Parathyroid adenoma (tissue), 2 donors: Measurements from ENCODE around the gene ATF5.
A peak's percentile ranks its signal among the peaks of the same experiment; 100 is the strongest.
"Not testable (repeated sequence)": the region's sequence is repeated elsewhere in the genome, so short reads cannot be mapped to it uniquely, and the experiment has no call there.

Experiments
- H2AFZ ChIP-seq: fragments of 300-600 bp; sonication (generic); one replicate; pipeline ENCODE4 v1.7.0; 2017; ENCODE audit warnings: antibody characterized with exemption, mild to moderate bottlenecking
- H3K27ac ChIP-seq: fragments of 300-600 bp; sonication (generic); one replicate; pipeline ENCODE4 v1.7.0; 2017
- H3K27me3 ChIP-seq: fragments of 300-600 bp; sonication (generic); one replicate; pipeline ENCODE4 v1.7.0; 2017; ENCODE audit warnings: low read length; ENCODE audit not compliant: control insufficient read depth, insufficient read depth
- H3K36me3 ChIP-seq: fragments of 300-600 bp; sonication (generic); one replicate; pipeline ENCODE4 v1.7.0; 2017; ENCODE audit warnings: low read length; ENCODE audit not compliant: control insufficient read depth, insufficient read depth
- H3K4me1 ChIP-seq: fragments of 300-600 bp; sonication (generic); one replicate; pipeline ENCODE4 v1.7.0; 2017; ENCODE audit warnings: control low read depth
- H3K4me2 ChIP-seq: fragments of 300-600 bp; sonication (generic); one replicate; pipeline ENCODE4 v1.7.0; 2017; ENCODE audit warnings: low read length
- H3K4me3 ChIP-seq: fragments of 300-600 bp; sonication (generic); one replicate; pipeline ENCODE4 v1.7.0; 2017; ENCODE audit warnings: low read depth, low read length
- H3K79me2 ChIP-seq: fragments of 300-600 bp; sonication (generic); one replicate; pipeline ENCODE4 v1.7.0; 2017; ENCODE audit warnings: control low read depth
- H3K9ac ChIP-seq: fragments of 300-600 bp; sonication (generic); one replicate; pipeline ENCODE4 v1.7.0; 2017; ENCODE audit warnings: mild to moderate bottlenecking
- H3K9me3 ChIP-seq: fragments of 300-600 bp; sonication (generic); one replicate; pipeline ENCODE4 v1.7.0; 2017; ENCODE audit warnings: low read length; ENCODE audit not compliant: control insufficient read depth
- CTCF ChIP-seq: fragments of 300-600 bp; sonication (generic); IDR thresholded peaks from one replicate; pipeline ENCODE4 v1.7.0; 2017; ENCODE audit warnings: antibody characterized with exemption, mild to moderate bottlenecking
- donor health status: primary hyperparathyroidism.

Gene ATF5

GRCh38 chr19:49954092-49954829 lies 25.3 kb downstream of the ATF5 start:
- no peak for TF ChIP-seq CTCF
- H3K9me3 ChIP-seq = no peaks in the 10 kb centered on the region

GRCh38 chr19:49954933-49955332 lies 25.9 kb downstream of the ATF5 start:
- H3K79me2 ChIP-seq = no peaks in the 10 kb centered on the region
- no peak overlapping the region for H3K27ac ChIP-seq
- TF ChIP-seq CTCF = no peak
- no peak overlapping the region for H3K4me2 ChIP-seq
- H3K27me3 ChIP-seq = no peaks in the 10 kb centered on the region
- no peaks in the 10 kb centered on the region for H3K4me1 ChIP-seq
- H3K36me3 ChIP-seq = no peaks in the 10 kb centered on the region
- H3K9me3 ChIP-seq = no peaks in the 10 kb centered on the region
- no peak overlapping the region for H2AFZ ChIP-seq
- no peak overlapping the region for H3K9ac ChIP-seq
- H3K4me3 ChIP-seq = no peak overlapping the region

More at GRCh38 chr19:49954092-49954829, 25.3 kb downstream of the ATF5 start:
- Histone ChIP-seq H2AFZ (peak overlapping the region; percentile 56), H3K27ac (no peak overlapping the region), H3K4me1 (no peaks in the 10 kb centered on the region), H3K4me3 (no peak overlapping the region), H3K27me3 (no peaks in the 10 kb centered on the region), H3K9ac (no peak overlapping the region), H3K4me2 (no peak overlapping the region), H3K36me3 (no peaks in the 10 kb centered on the region), H3K79me2 (no peaks in the 10 kb centered on the region)

GRCh38 chr19:49956115-49956495 lies 27.1 kb downstream of the ATF5 start:
- Histone ChIP-seq H3K4me3 (no peak overlapping the region), H3K4me2 (no peak overlapping the region), H3K36me3 (no peaks in the 10 kb centered on the region), H3K9ac (no peak overlapping the region), H3K79me2 (no peaks in the 10 kb centered on the region), H3K4me1 (no peaks in the 10 kb centered on the region), H2AFZ (no peak overlapping the region), H3K9me3 (no peaks in the 10 kb centered on the region), H3K27ac (no peak overlapping the region), H3K27me3 (no peaks in the 10 kb centered on the region)
- no peak for TF ChIP-seq CTCF

GRCh38 chr19:49957262-49957915 lies 28.4 kb downstream of the ATF5 start:
- Histone ChIP-seq H3K9me3 (no peaks in the 10 kb centered on the region), H3K27me3 (no peaks in the 10 kb centered on the region), H3K4me3 (no peak overlapping the region), H2AFZ (no peak overlapping the region), H3K36me3 (no peaks in the 10 kb centered on the region), H3K27ac (no peak overlapping the region), H3K4me1 (no peaks in the 10 kb centered on the region), H3K4me2 (no peak overlapping the region), H3K9ac (no peak overlapping the region), H3K79me2 (no peaks in the 10 kb centered on the region)
- no peak for TF ChIP-seq CTCF

GRCh38 chr19:49958144-49958543 lies 29.1 kb downstream of the ATF5 start:
- not testable (repeated sequence) for H3K4me2 ChIP-seq, H3K4me3 ChIP-seq, H3K9ac ChIP-seq, H3K27ac ChIP-seq, H3K79me2 ChIP-seq, H2AFZ ChIP-seq, H3K27me3 ChIP-seq, H3K9me3 ChIP-seq, H3K36me3 ChIP-seq, H3K4me1 ChIP-seq

GRCh38 chr19:49958596-49958995 lies 29.6 kb downstream of the ATF5 start:
- H3K4me2 ChIP-seq, H3K4me3 ChIP-seq, H3K79me2 ChIP-seq, H3K27ac ChIP-seq, H3K4me1 ChIP-seq, H3K9me3 ChIP-seq, H3K27me3 ChIP-seq, H3K36me3 ChIP-seq, H2AFZ ChIP-seq, H3K9ac ChIP-seq: not testable (repeated sequence)

- H3K9me3 ChIP-seq, H3K36me3 ChIP-seq, H3K4me1 ChIP-seq, H3K27me3 ChIP-seq, H3K79me2 ChIP-seq, H3K4me2 ChIP-seq, H3K4me3 ChIP-seq, H2AFZ ChIP-seq, H3K27ac ChIP-seq, H3K9ac ChIP-seq: not testable (repeated sequence)
Measured at GRCh38 chr19:49959892-49960291, 30.9 kb downstream of the ATF5 start.

- H3K79me2 ChIP-seq, H3K9ac ChIP-seq, H3K27me3 ChIP-seq, H3K36me3 ChIP-seq, H3K4me2 ChIP-seq, H3K4me1 ChIP-seq, H3K27ac ChIP-seq, H2AFZ ChIP-seq, H3K9me3 ChIP-seq, H3K4me3 ChIP-seq: not testable (repeated sequence)
Measured at GRCh38 chr19:49960980-49961379, 32.0 kb downstream of the ATF5 start, which contains the start of gene SIGLEC11. TSS of gene SIGLEC11 (minus strand) at chr19:49961172. CDS start at chr19:49961081, 91 bp downstream.
